ENCODE results near the gene CCM2.
A peak's percentile ranks its signal among the peaks of the same experiment; 100 is the strongest.

The CCM2 gene

DNA sequence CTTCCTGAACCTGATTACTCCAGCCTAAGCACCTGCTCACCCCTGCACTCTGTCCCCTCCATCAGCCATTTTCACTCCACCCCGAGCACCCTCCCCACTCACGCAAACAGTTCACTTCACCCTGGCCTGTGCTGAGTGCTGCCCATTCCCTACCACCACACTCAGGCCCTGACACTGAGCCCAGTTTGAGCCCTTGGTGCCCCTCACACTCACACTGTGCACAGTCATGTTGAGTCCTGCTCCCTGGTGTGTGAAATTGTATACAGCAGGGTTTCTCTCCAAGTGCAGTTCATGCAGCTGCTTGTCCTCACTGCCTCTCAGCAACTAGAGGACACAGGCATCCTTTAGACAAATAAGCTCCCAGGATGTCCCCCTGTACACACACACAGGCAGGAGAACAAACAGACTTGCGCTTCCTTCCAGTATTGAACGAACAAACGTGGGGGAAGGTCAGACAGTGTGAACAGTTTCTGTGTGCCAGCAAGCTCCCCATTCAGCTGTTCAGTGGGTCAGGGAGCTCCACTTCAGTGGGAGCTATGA is 28.0 kb upstream of the CCM2 start:
- Histone ChIP-seq H3K27ac (no peak overlapping the region), H3K9ac (no peak overlapping the region), H2AFZ (no peak overlapping the region), H3K4me2 (ENCODE audit: low read length) (no peak overlapping the region), H3K9me3 (ENCODE audit: control insufficient read depth, low read length) (no peaks in the 10 kb centered on the region), H3K4me1 (no peaks in the 10 kb centered on the region), H3K36me3 (ENCODE audit: control insufficient read depth, insufficient read depth, low read length) (no peaks in the 10 kb centered on the region), H3K27me3 (ENCODE audit: control insufficient read depth, insufficient read depth, low read length) (no peaks in the 10 kb centered on the region), H3K79me2 (no peaks in the 10 kb centered on the region), H3K4me3 (ENCODE audit: low read depth, low read length) (no peak overlapping the region)
- TF ChIP-seq CTCF (IDR thresholded peaks at IDR 0.05) = no peak

DNA sequence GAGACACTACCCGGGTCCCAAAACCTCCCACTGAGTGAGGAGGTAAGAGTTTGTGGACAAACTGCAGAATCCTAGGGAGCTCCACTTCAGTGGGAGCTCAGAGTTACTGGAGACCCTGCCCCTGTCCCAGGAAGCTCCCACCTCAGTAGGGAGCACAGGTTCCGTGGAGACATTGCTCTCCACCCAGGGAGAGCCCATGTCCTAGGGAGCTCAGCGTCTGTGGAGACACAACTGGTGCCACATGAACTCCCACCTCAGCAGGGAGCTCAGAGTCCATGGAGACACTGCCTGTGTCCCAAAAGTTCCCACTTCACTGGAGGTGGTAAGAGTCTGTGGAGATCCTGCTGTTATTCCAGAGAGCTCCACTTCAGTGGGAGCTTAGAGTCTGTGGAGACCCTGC is 27.4 kb upstream of the CCM2 start:
- H3K4me1 ChIP-seq = no peaks in the 10 kb centered on the region
- H3K79me2 ChIP-seq = no peaks in the 10 kb centered on the region
- H3K9ac ChIP-seq = no peak overlapping the region
- no peaks in the 10 kb centered on the region for H3K27me3 ChIP-seq (ENCODE audit: control insufficient read depth, insufficient read depth, low read length)
- no peak overlapping the region for H3K27ac ChIP-seq
- H2AFZ ChIP-seq = no peak overlapping the region
- H3K9me3 ChIP-seq (ENCODE audit: control insufficient read depth, low read length) = no peaks in the 10 kb centered on the region
- H3K4me2 ChIP-seq (ENCODE audit: low read length) = no peak overlapping the region
- no peak overlapping the region for H3K4me3 ChIP-seq (ENCODE audit: low read depth, low read length)
- no peaks in the 10 kb centered on the region for H3K36me3 ChIP-seq (ENCODE audit: control insufficient read depth, insufficient read depth, low read length)
- no peak for TF ChIP-seq CTCF (IDR thresholded peaks at IDR 0.05)

- no peaks in the 10 kb centered on the region for H3K79me2 ChIP-seq
- H3K4me3 ChIP-seq (ENCODE audit: low read depth, low read length) = no peak overlapping the region
- no peaks in the 10 kb centered on the region for H3K4me1 ChIP-seq
- H3K27ac ChIP-seq = no peak overlapping the region
- no peak overlapping the region for H3K4me2 ChIP-seq (ENCODE audit: low read length)
- H3K9me3 ChIP-seq (ENCODE audit: control insufficient read depth, low read length) = no peaks in the 10 kb centered on the region
- H2AFZ ChIP-seq = no peak overlapping the region
- no peaks in the 10 kb centered on the region for H3K36me3 ChIP-seq (ENCODE audit: control insufficient read depth, insufficient read depth, low read length)
- TF ChIP-seq CTCF (IDR thresholded peaks at IDR 0.05) = peak; percentile 49
- no peak overlapping the region for H3K9ac ChIP-seq
- H3K27me3 ChIP-seq (ENCODE audit: control insufficient read depth, insufficient read depth, low read length) = no peaks in the 10 kb centered on the region
These were observed 26.2 kb upstream of the CCM2 start for GRCh38 chr7:44973610-44974401.

GRCh38 chr7:44974549-44974948 is 25.5 kb upstream of the CCM2 start:
- no peak overlapping the region for H3K4me2 ChIP-seq (ENCODE audit: low read length)
- no peaks in the 10 kb centered on the region for H3K36me3 ChIP-seq (ENCODE audit: control insufficient read depth, insufficient read depth, low read length)
- no peaks in the 10 kb centered on the region for H3K9me3 ChIP-seq (ENCODE audit: control insufficient read depth, low read length)
- no peak overlapping the region for H3K4me3 ChIP-seq (ENCODE audit: low read depth, low read length)
- no peaks in the 10 kb centered on the region for H3K27me3 ChIP-seq (ENCODE audit: control insufficient read depth, insufficient read depth, low read length)
- H3K79me2 ChIP-seq = no peaks in the 10 kb centered on the region
- H2AFZ ChIP-seq = no peak overlapping the region
- no peak for TF ChIP-seq CTCF (IDR thresholded peaks at IDR 0.05)
- H3K27ac ChIP-seq = no peak overlapping the region
- no peak overlapping the region for H3K9ac ChIP-seq
- no peaks in the 10 kb centered on the region for H3K4me1 ChIP-seq

All from parathyroid adenoma (tissue), 2 donors.